Bone marrow (tissue), 2 donors: ENCODE measurements around the gene SIX5.

Experiments
- DNase-seq, 2 donors: peaks; one replicate each; lab custom pipeline; 2025; lab: John Stamatoyannopoulos, UW

The SIX5 gene

GRCh38 chr19:45773384-45773783, 4.3 kb upstream of the SIX5 start:
- DNase-seq = no peak

- no peak for DNase-seq
These were observed 3.9 kb upstream of the SIX5 start for GRCh38 chr19:45772912-45773311.

- no peak for DNase-seq
These were observed 3.2 kb upstream of the SIX5 start for GRCh38 chr19:45772130-45772840.

- DNase-seq = no peak
These were observed 2.4 kb upstream of the SIX5 start for GRCh38 chr19:45771311-45771933.

- peak; percentile 72 to 86 for DNase-seq
These were observed 1.4 kb upstream of the SIX5 start for GRCh38 chr19:45770192-45771101.

- peak in 1 of 2 donors; percentile 80 for DNase-seq
These were observed 754 bp upstream of the SIX5 start for GRCh38 chr19:45769821-45770191.

- peak in 1 of 2 donors; percentile 39 for DNase-seq
These were observed 433 bp downstream of the SIX5 start for GRCh38 chr19:45768655-45768983.

GRCh38 chr19:45767881-45768654, 984 bp downstream of the SIX5 start:
- no peak for DNase-seq

GRCh38 chr19:45767410-45767880, 1.6 kb downstream of the SIX5 start:
- DNase-seq = no peak

- no peak for DNase-seq
These were observed 2.1 kb downstream of the SIX5 start for GRCh38 chr19:45766869-45767346.

GRCh38 chr19:45766296-45766868, 2.7 kb downstream of the SIX5 start:
- DNase-seq = no peak

- no peak for DNase-seq
These were observed 3.3 kb downstream of the SIX5 start for GRCh38 chr19:45765702-45766295.

GRCh38 chr19:45764945-45765701, 3.9 kb downstream of the SIX5 start:
- no peak for DNase-seq

GRCh38 chr19:45764475-45764874, 4.6 kb downstream of the SIX5 start:
- no peak for DNase-seq

- no peak for DNase-seq
These were observed 5.3 kb downstream of the SIX5 start for GRCh38 chr19:45763691-45764294.

GRCh38 chr19:45762870-45763631, 6.0 kb downstream of the SIX5 start:
- no peak for DNase-seq

GRCh38 chr19:45761714-45762113, 7.3 kb downstream of the SIX5 start:
- DNase-seq = no peak

- no peak for DNase-seq
These were observed 10.1 kb downstream of the SIX5 start for GRCh38 chr19:45758921-45759320.

GRCh38 chr19:45757695-45758094, 11.4 kb downstream of the SIX5 start:
- no peak for DNase-seq
